Measurements from ENCODE around the gene CERK. TPM values are rescaled to one million over a fixed set of nuclear protein-coding genes. Genes with fewer than 3 reads are reported as not detected.

CERK gene
- total and polyA plus RNA-seq, 2 of the 13 experiments (the other 11 are each of a cell fraction or from before 2014, with no cell fraction given): 40.3 to 41.9 TPM

- TF ChIP-seq ZNF44 (CRISPR knock-in tag; IDR thresholded peaks at IDR 0.05) (no peak), HMGA1 (CRISPR knock-in tag; conservative IDR thresholded peaks at IDR 0.05) (no peak)
Observed at GRCh38 chr22:46758867-46759290, 20.8 kb upstream of the CERK start (continued).

- H3K27ac ChIP-seq (ENCODE audit: extremely low read length, insufficient read depth, low read length): no peak overlapping the region
- no TSS peak for BruUV-seq (replicated peaks)
- DNase-seq (ENCODE audit: low spot score) (no peak), ATAC-seq (no peak), FAIRE-seq (no peak)
- H3K27me3 ChIP-seq (ENCODE audit: control insufficient read depth in 1 of 2, insufficient read depth in 2 of 2, low read length in 2 of 2): no peaks in the 10 kb centered on the region; a peak in 1 of 5 replicates
- 80% methylated on average over 1 of the region's 1 CpG for WGBS (ENCODE audit: low lambda C conversion rate)
- peaks cover 20% of the 10 kb centered on the region for H3K79me2 ChIP-seq (ENCODE audit: insufficient read depth, low read length)
- ChIA-PET POLR2A (interaction anchor here (0.8 to 3.2 kb wide), 12 partner anchors 8 to 177 kb away, joined by 3 to 35 read pairs (median 5); partner anchors contain the start of gene CERK), CTCF (ENCODE audit: low intra/inter-chr PET ratio, low total read pairs) (interaction anchor here (1.3 to 1.5 kb wide), 3 partner anchors 19 to 45 kb away, joined by 4 to 5 read pairs (median 5); no protein-coding TSS in a partner anchor)
- H3K4me3 ChIP-seq (replicated peaks in 1 of 3; ENCODE audit: insufficient read depth in 1 of 3, low read depth in 2 of 3, low read length in 3 of 3): no peak overlapping the region
- TF ChIP-seq ZNF772 (CRISPR knock-in tag; IDR thresholded peaks at IDR 0.05) (no peak), ZNF543 (CRISPR knock-in tag; IDR thresholded peaks at IDR 0.05) (no peak), KLF11 (CRISPR knock-in tag; IDR thresholded peaks at IDR 0.05) (no peak), YEATS4 (CRISPR knock-in tag; IDR thresholded peaks at IDR 0.05; ENCODE audit: borderline replicate concordance) (no peak), STAG1 (CRISPR knock-in tag; IDR thresholded peaks at IDR 0.05) (no peak), HOXA9 (CRISPR knock-in tag; IDR thresholded peaks at IDR 0.05; ENCODE audit: borderline replicate concordance) (no peak)
- TF ChIP-seq, protein P1, sequence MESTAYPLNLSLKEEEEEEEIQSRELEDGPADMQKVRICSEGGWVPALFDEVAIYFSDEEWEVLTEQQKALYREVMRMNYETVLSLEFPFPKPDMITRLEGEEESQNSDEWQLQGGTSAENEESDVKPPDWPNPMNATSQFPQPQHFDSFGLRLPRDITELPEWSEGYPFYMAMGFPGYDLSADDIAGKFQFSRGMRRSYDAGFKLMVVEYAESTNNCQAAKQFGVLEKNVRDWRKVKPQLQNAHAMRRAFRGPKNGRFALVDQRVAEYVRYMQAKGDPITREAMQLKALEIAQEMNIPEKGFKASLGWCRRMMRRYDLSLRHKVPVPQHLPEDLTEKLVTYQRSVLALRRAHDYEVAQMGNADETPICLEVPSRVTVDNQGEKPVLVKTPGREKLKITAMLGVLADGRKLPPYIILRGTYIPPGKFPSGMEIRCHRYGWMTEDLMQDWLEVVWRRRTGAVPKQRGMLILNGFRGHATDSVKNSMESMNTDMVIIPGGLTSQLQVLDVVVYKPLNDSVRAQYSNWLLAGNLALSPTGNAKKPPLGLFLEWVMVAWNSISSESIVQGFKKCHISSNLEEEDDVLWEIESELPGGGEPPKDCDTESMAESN (CRISPR knock-in tag; conservative IDR thresholded peaks at IDR 0.05): no peak
- TF ChIP-seq, protein P2, sequence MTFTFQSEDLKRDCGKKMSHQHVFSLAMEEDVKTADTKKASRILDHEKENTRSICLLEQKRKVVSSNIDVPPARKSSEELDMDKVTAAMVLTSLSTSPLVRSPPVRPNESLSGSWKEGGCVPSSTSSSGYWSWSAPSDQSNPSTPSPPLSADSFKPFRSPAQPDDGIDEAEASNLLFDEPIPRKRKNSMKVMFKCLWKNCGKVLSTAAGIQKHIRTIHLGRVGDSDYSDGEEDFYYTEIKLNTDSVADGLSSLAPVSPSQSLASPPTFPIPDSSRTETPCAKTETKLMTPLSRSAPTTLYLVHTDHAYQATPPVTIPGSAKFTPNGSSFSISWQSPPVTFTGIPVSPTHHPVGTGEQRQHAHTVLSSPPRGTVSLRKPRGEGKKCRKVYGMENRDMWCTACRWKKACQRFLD (CRISPR knock-in tag; IDR thresholded peaks at IDR 0.05; ENCODE audit: borderline replicate concordance): no peak
- in situ Hi-C loops (cut with HindIII; ENCODE audit: extremely low pct_ligation_motif_present, low pct_unique_long_range_greater_than_20kb): no loop called here
- no peak overlapping the region for H2AFZ ChIP-seq (ENCODE audit: low read length)
- H3K4me1 ChIP-seq (ENCODE audit: insufficient read depth, low read length): peaks cover 55% of the 10 kb centered on the region
- H3K4me2 ChIP-seq (ENCODE audit: low read depth, low read length): no peak overlapping the region
- H3K9me3 ChIP-seq (ENCODE audit: low read length): peaks cover 8% of the 10 kb centered on the region
- H3K36me3 ChIP-seq (replicated peaks in 1 of 2; ENCODE audit: control insufficient read depth in 1 of 2, insufficient read depth in 2 of 2, low read length in 2 of 2): peaks cover 0 to 1% of the 10 kb centered on the region in 2 experiments; a peak in 1 of 5 replicates
- no peaks in the 10 kb centered on the region for H4K20me1 ChIP-seq (ENCODE audit: insufficient read depth, low read length)
- no peak overlapping the region for H3K9ac ChIP-seq (ENCODE audit: insufficient read depth, low read depth, low read length)
- intact Hi-C loops (cut with micrococcal nuclease; ENCODE audit: unreplicated experiment): loop anchor here (2.0 kb wide), 2 partner anchors 17 to 41 kb away; no protein-coding TSS in a partner anchor
Observed at GRCh38 chr22:46758121-46758520, 20.1 kb upstream of the CERK start.

Data from HepG2 (cell line).